H1 (cell line): ENCODE results near the gene SECISBP2. TPM values are rescaled to one million over a fixed set of nuclear protein-coding genes. Genes with fewer than 3 reads are reported as not detected.
A peak's percentile ranks its signal among the peaks of the same experiment; 100 is the strongest.

Experiments used
- CTCF ChIA-PET: fragments of 300-600 bp; sonication (Branson Sonifier 250); formaldehyde crosslinking; loops from one replicate; lab custom pipeline; 2021; ENCODE audit not compliant: partially characterized antibody; lab: Charles Lee
- POLR2A ChIA-PET: fragments of 300-600 bp; sonication (Branson Sonifier 250); formaldehyde crosslinking; loops from one replicate; lab custom pipeline; 2021; ENCODE audit warnings: inconsistent platforms; ENCODE audit not compliant: partially characterized antibody; lab: Charles Lee
- DNase-seq, 2 experiments: peaks; one replicate each; pipeline versions ENCODE4 v3.0.0 to v3.0.0-alpha.2; 2010 to 2022; ENCODE audit warnings: low spot score in 2 of 2, low read depth in 1 of 2, mixed read lengths in 1 of 2
- FAIRE-seq: peaks from 2 replicates; lab custom pipeline; 2011; peaks lifted over from hg19 to GRCh38; lab: Jason Lieb, UNC
- H2AFZ ChIP-seq: 2 replicates; pipeline ENCODE4 v1.8.1; 2012; ENCODE audit warnings: low read length, inconsistent platforms
- H2AK5ac ChIP-seq: 2 replicates; pipeline ENCODE4 v1.6.1; 2013; ENCODE audit warnings: low read depth, low read length
- H2BK120ac ChIP-seq: replicated peaks from 2 replicates; pipeline ENCODE3; 2013; ENCODE audit warnings: low read depth, low read length, inconsistent platforms
- H2BK12ac ChIP-seq: 2 replicates; pipeline ENCODE4 v1.6.1; 2013; ENCODE audit warnings: low read depth, low read length
- H2BK15ac ChIP-seq: 2 replicates; pipeline ENCODE4 v1.6.1; 2013; ENCODE audit warnings: low read length
- H2BK20ac ChIP-seq: 2 replicates; pipeline ENCODE4 v1.6.1; 2013; ENCODE audit warnings: low read length
- H2BK5ac ChIP-seq: 2 replicates; pipeline ENCODE4 v1.6.1; 2013; ENCODE audit warnings: low read depth, low read length
- H3K14ac ChIP-seq: 2 replicates; pipeline ENCODE4 v1.6.1; 2013; ENCODE audit warnings: inconsistent platforms; ENCODE audit not compliant: insufficient read length
- H3K18ac ChIP-seq: 2 replicates; pipeline ENCODE4 v1.6.1; 2013; ENCODE audit warnings: low read length; ENCODE audit errors: extremely low read depth
- H3K23ac ChIP-seq: 2 replicates; pipeline ENCODE4 v1.6.1; 2013; ENCODE audit warnings: inconsistent platforms; ENCODE audit not compliant: insufficient read length
- H3K23me2 ChIP-seq: 2 replicates; pipeline ENCODE4 v1.6.1; 2013; ENCODE audit warnings: low read depth, low read length
- H3K27ac ChIP-seq: 2 replicates; pipeline ENCODE4 v1.6.1; 2011; ENCODE audit warnings: low read depth, low read length, inconsistent platforms
- H3K27me3 ChIP-seq, 4 experiments: replicated peaks in 1 of 4; 1 replicate in 1 of 4; 2 replicates in 3 of 4; pipeline versions ENCODE4 v1.6.1 to v1.8.1; 2011 to 2013; ENCODE audit warnings: low read length in 3 of 4, mild to moderate bottlenecking in 3 of 4, inconsistent platforms in 2 of 4, mixed read lengths in 2 of 4, moderate library complexity in 1 of 4; ENCODE audit not compliant: control insufficient read depth in 3 of 4, insufficient read depth in 3 of 4; ENCODE audit errors: extremely low read depth in 1 of 4
- H3K36me3 ChIP-seq, 4 experiments: 2 replicates each; pipeline versions ENCODE4 v1.6.1 to v1.8.1; 2011 to 2013; ENCODE audit warnings: mild to moderate bottlenecking in 4 of 4, low read length in 3 of 4, moderate library complexity in 2 of 4, control low read depth in 1 of 4, inconsistent platforms in 1 of 4; ENCODE audit not compliant: insufficient read depth in 4 of 4, control insufficient read depth in 2 of 4
- H3K4ac ChIP-seq: replicated peaks from 2 replicates; pipeline ENCODE3; 2013; ENCODE audit warnings: low read length, low read depth, mixed read lengths, inconsistent platforms; ENCODE audit not compliant: insufficient read length
- H3K4me1 ChIP-seq, 4 experiments: replicated peaks in 1 of 4; 1 replicate in 1 of 4; 2 replicates in 3 of 4; pipeline versions ENCODE4 v1.6.1 to v1.8.1; 2011 to 2013; ENCODE audit warnings: low read length in 3 of 4, inconsistent platforms in 2 of 4, mixed read lengths in 1 of 4; ENCODE audit not compliant: insufficient read depth in 4 of 4, control insufficient read depth in 3 of 4
- H3K4me2 ChIP-seq, 2 experiments: 2 replicates each; pipeline versions ENCODE4 v1.6.1 to v1.8.1; 2011 to 2013; ENCODE audit warnings: low read depth in 2 of 2, low read length in 2 of 2, control low read depth in 1 of 2, inconsistent platforms in 1 of 2, mild to moderate bottlenecking in 1 of 2; ENCODE audit not compliant: insufficient read depth in 1 of 2
- H3K4me3 ChIP-seq, 4 experiments: fragments of 200-600, 300-600 bp in 1 of 4; sonication (generic), shearing (Covaris generic), sonication (Bioruptor Twin) in 1 of 4; 2 replicates each; pipeline versions ENCODE4 v1.5.1 to v1.8.1; 2011 to 2016; ENCODE audit warnings: low read length in 4 of 4, low read depth in 3 of 4, control low read depth in 2 of 4, inconsistent platforms in 2 of 4, mild to moderate bottlenecking in 2 of 4, mixed read lengths in 1 of 4, moderate library complexity in 1 of 4; ENCODE audit not compliant: insufficient read depth in 2 of 4; ENCODE audit errors: extremely low read depth in 1 of 4
- H3K56ac ChIP-seq: replicated peaks from 2 replicates; pipeline ENCODE3; 2013; ENCODE audit warnings: low read depth, mild to moderate bottlenecking, mixed read lengths, low read length, inconsistent platforms; ENCODE audit not compliant: insufficient read length
- H3K79me1 ChIP-seq: 2 replicates; pipeline ENCODE4 v1.6.1; 2013; ENCODE audit warnings: low read depth, low read length, control low read depth
- H3K79me2 ChIP-seq, 2 experiments: 2 replicates each; pipeline versions ENCODE4 v1.6.1 to v1.8.1; 2012 to 2013; ENCODE audit warnings: low read length in 2 of 2, mild to moderate bottlenecking in 2 of 2, inconsistent platforms in 1 of 2; ENCODE audit not compliant: insufficient read depth in 2 of 2, control insufficient read depth in 1 of 2
- H3K9ac ChIP-seq, 4 experiments: replicated peaks in 1 of 4; 1 replicate in 1 of 4; 2 replicates in 3 of 4; pipeline versions ENCODE4 v1.6.1 to v1.8.1; 2011 to 2013; ENCODE audit warnings: low read depth in 3 of 4, low read length in 3 of 4, control low read depth in 2 of 4, mild to moderate bottlenecking in 2 of 4, moderate library complexity in 2 of 4, inconsistent platforms in 1 of 4; ENCODE audit errors: extremely low read depth in 1 of 4
- H3K9me3 ChIP-seq, 2 experiments: 2 replicates each; pipeline versions ENCODE4 v1.6.1 to v1.8.1; 2012 to 2013; ENCODE audit warnings: mild to moderate bottlenecking in 2 of 2, moderate library complexity in 2 of 2, control low read depth in 1 of 2, inconsistent platforms in 1 of 2, low read depth in 1 of 2, low read length in 1 of 2, mixed read lengths in 1 of 2; ENCODE audit not compliant: insufficient read depth in 2 of 2
- H4K20me1 ChIP-seq, 2 experiments: replicated peaks in 1 of 2; 2 replicates each; pipeline versions ENCODE3 to v1.8.1; 2011 to 2013; ENCODE audit warnings: inconsistent platforms in 2 of 2, low read length in 2 of 2, mild to moderate bottlenecking in 1 of 2; ENCODE audit not compliant: insufficient read depth in 2 of 2, control insufficient read depth in 1 of 2
- H4K5ac ChIP-seq: 2 replicates; pipeline ENCODE4 v1.6.1; 2013; ENCODE audit warnings: low read length, low read depth, mixed read lengths, inconsistent platforms; ENCODE audit not compliant: insufficient read length
- H4K8ac ChIP-seq: 2 replicates; pipeline ENCODE4 v1.8.0; 2013; ENCODE audit warnings: mild to moderate bottlenecking, moderate library complexity, low read length, inconsistent platforms; ENCODE audit not compliant: insufficient read depth; ENCODE audit errors: extremely low read depth
- H4K91ac ChIP-seq: replicated peaks from 2 replicates; pipeline ENCODE3; 2013; ENCODE audit warnings: low read length, mixed read lengths, inconsistent platforms; ENCODE audit not compliant: insufficient read length
- POLR2AphosphoS5 ChIP-seq: IDR thresholded peaks from 2 replicates; pipeline ENCODE4 v1.6.1; 2011; ENCODE audit warnings: low read depth, low read length
- SIRT6 ChIP-seq: IDR thresholded peaks from one replicate; pipeline ENCODE4 v1.7.1; 2012; ENCODE audit warnings: low read length, inconsistent platforms
- WGBS, 2 experiments: shearing (Covaris generic) in 1 of 2; methylation state at CpG; one replicate each; pipeline versions ENCODE4 v1.1.6 to v1.1.7; 2013 to 2015; ENCODE audit warnings: low lambda C conversion rate in 2 of 2, mixed read lengths in 2 of 2, inconsistent platforms in 1 of 2, low coverage in 1 of 2, missing lambda C conversion rate in 1 of 2; ENCODE audit not compliant: insufficient replicate concordance in 2 of 2, insufficient coverage in 1 of 2, insufficient read length in 1 of 2; ENCODE audit errors: extremely low coverage in 1 of 2, missing lambda C conversion rate in 1 of 2; 5-methylcytosine and 5-hydroxymethylcytosine counted together
- polyA plus RNA-seq, 7 experiments: library from polyadenylated mRNA; depleted of rRNA in 3 of 7; stranded (reverse) in 5 of 7; unstranded in 2 of 7; fragments of >200 nt in 5 of 7; fragments of 200-250 nt in 2 of 7; gene quantifications; 1 replicate in 5 of 7; 2 replicates in 1 of 7; 4 replicates in 1 of 7; pipeline versions ENCODE4 v1.2.1 to v1.2.3, GENCODE V29; 2011 to 2013; ENCODE audit warnings: missing spikeins in 2 of 7, mixed read lengths in 2 of 7
- total RNA-seq: library from RNA; stranded (reverse); fragmentation: NEBNext Ultra II Directional; extraction: Animal tissue kit (Norgen Biotek cat#: 25700); gene quantifications from 2 replicates; pipeline ENCODE4 v1.2.1, GENCODE V29; 2021

SECISBP2 gene
- total and polyA plus RNA-seq, 2 of the 8 experiments (the other 6 are each of a cell fraction or from before 2014, with no cell fraction given) = 39.0 to 61.7 TPM

DNA sequence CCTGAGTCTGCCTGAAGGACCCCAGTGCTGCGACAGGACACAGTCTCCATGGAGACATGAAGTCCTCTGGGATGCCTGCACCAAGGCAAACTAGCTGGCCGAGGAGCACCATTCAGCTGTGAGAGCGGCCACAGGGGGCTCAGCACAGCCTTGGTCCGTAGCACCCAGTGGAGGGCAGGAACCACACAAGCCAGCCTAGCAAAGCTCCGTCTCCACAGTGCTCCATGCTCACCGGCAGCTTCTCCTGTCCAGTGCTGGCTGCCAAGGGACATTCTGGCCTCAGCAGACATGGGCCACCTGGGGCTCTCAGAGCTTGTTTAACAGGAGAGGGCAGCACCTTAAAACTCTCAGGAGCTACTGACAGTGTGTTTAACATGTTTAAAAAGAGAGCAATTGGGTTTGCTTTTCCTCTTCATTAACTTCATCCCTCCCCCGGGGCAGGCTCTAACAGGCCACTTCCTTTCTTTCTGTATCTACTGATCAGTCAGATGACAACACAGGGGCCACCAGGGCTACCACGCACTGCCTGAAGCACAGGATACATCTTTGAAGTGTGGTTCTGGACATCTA, 57.0 kb downstream of the SECISBP2 start:
- H3K27ac ChIP-seq = no peak overlapping the region
- H3K23ac ChIP-seq = no peak overlapping the region
- no peaks in the 10 kb centered on the region for H3K27me3 ChIP-seq
- no peak overlapping the region for H2AK5ac ChIP-seq
- H3K9me3 ChIP-seq = no peaks in the 10 kb centered on the region
- CTCF ChIA-PET = interaction anchor here (1.3 to 2.4 kb wide), 4 partner anchors 12 to 218 kb away, joined by 4 to 11 read pairs (median 5); no protein-coding TSS in a partner anchor
- no peak overlapping the region for H3K18ac ChIP-seq
- H4K20me1 ChIP-seq = peaks cover 2 to 16% of the 10 kb centered on the region in 2 experiments
- H2BK5ac ChIP-seq = peak overlapping the region; percentile 52; the same call in 1 of the 2 replicates
- no peak overlapping the region for H4K91ac ChIP-seq
- no peaks in the 10 kb centered on the region; the same call in 1 of the 2 replicates for H3K79me1 ChIP-seq
- FAIRE-seq (no peak), DNase-seq (no peak)
- H3K4me1 ChIP-seq = no peaks in the 10 kb centered on the region
- no peaks in the 10 kb centered on the region for H3K79me2 ChIP-seq
- no peak overlapping the region for H3K14ac ChIP-seq
- H3K9ac ChIP-seq = no peak overlapping the region
- no peak overlapping the region for H2BK12ac ChIP-seq
- no peak overlapping the region for H2BK120ac ChIP-seq
- H2AFZ ChIP-seq = no peak overlapping the region
- peaks cover 2 to 16% (median 4%) of the 10 kb centered on the region in 4 experiments; a peak in 6 of 8 replicates for H3K36me3 ChIP-seq
- H3K56ac ChIP-seq = no peak overlapping the region
- no peak overlapping the region for H3K4me2 ChIP-seq
- no peak overlapping the region for H3K4me3 ChIP-seq
- no peak overlapping the region; the same call in 1 of the 2 replicates for H4K8ac ChIP-seq
- H4K5ac ChIP-seq = no peak overlapping the region
- no peak overlapping the region for H3K4ac ChIP-seq
- H3K23me2 ChIP-seq = peaks cover 21% of the 10 kb centered on the region; the same call in 1 of the 2 replicates
- TF ChIP-seq SIRT6 = no peak
- TF ChIP-seq POLR2AphosphoS5 = peak; percentile 27; the same call in 1 of the 2 replicates
- H2BK15ac ChIP-seq = no peak overlapping the region
- H2BK20ac ChIP-seq = no peak overlapping the region
- 90% methylated on average over 8 of the region's 8 CpGs; no CpG with 5 or more reads in 1 of the 2 experiments for WGBS, 2 experiments
- POLR2A ChIA-PET = interaction anchor here (0.5 to 0.7 kb wide), 2 partner anchors 50 to 173 kb away, joined by 3 to 5 read pairs; no protein-coding TSS in a partner anchor
